GM06990 (cell line): Measurements from ENCODE around the gene ASS1.

ENCODE experiments used
- DNase-seq: peaks from one replicate; pipeline ENCODE4 v3.0.0-alpha.2; 2011; ENCODE audit not compliant: insufficient read length; ENCODE audit errors: extremely low read depth
- H3K27me3 ChIP-seq: replicated peaks from 2 replicates; pipeline ENCODE4 v1.6.0; 2011; ENCODE audit warnings: low read length; ENCODE audit not compliant: control insufficient read depth, insufficient read depth
- H3K36me3 ChIP-seq: 2 replicates; pipeline ENCODE4 v1.5.1; 2011; ENCODE audit warnings: low read length; ENCODE audit not compliant: control insufficient read depth, insufficient read depth
- H3K4me3 ChIP-seq: replicated peaks from 2 replicates; pipeline ENCODE4 v1.5.1; 2011; ENCODE audit warnings: low read depth, mild to moderate bottlenecking, control low read depth, low read length
- TF ChIP-seq, protein P1 (sequence below): IDR thresholded peaks from 2 replicates; pipeline ENCODE4 v1.5.1; 2011; ENCODE audit warnings: low read length, control low read depth, mild to moderate bottlenecking, inconsistent platforms; ENCODE audit not compliant: insufficient read depth, poor library complexity, severe bottlenecking

Gene ASS1

GRCh38 chr9:130445268-130445983 lies 665 bp downstream of the ASS1 start:
- H3K4me3 ChIP-seq, result no peak overlapping the region; the same call in 1 of the 2 replicates
- DNase-seq, result no peak
- H3K27me3 ChIP-seq, result peaks cover 2% of the 10 kb centered on the region; the same call in 1 of the 2 replicates
- TF ChIP-seq, protein P1, sequence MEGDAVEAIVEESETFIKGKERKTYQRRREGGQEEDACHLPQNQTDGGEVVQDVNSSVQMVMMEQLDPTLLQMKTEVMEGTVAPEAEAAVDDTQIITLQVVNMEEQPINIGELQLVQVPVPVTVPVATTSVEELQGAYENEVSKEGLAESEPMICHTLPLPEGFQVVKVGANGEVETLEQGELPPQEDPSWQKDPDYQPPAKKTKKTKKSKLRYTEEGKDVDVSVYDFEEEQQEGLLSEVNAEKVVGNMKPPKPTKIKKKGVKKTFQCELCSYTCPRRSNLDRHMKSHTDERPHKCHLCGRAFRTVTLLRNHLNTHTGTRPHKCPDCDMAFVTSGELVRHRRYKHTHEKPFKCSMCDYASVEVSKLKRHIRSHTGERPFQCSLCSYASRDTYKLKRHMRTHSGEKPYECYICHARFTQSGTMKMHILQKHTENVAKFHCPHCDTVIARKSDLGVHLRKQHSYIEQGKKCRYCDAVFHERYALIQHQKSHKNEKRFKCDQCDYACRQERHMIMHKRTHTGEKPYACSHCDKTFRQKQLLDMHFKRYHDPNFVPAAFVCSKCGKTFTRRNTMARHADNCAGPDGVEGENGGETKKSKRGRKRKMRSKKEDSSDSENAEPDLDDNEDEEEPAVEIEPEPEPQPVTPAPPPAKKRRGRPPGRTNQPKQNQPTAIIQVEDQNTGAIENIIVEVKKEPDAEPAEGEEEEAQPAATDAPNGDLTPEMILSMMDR, result no peak
- H3K36me3 ChIP-seq, result no peaks in the 10 kb centered on the region

DNA sequence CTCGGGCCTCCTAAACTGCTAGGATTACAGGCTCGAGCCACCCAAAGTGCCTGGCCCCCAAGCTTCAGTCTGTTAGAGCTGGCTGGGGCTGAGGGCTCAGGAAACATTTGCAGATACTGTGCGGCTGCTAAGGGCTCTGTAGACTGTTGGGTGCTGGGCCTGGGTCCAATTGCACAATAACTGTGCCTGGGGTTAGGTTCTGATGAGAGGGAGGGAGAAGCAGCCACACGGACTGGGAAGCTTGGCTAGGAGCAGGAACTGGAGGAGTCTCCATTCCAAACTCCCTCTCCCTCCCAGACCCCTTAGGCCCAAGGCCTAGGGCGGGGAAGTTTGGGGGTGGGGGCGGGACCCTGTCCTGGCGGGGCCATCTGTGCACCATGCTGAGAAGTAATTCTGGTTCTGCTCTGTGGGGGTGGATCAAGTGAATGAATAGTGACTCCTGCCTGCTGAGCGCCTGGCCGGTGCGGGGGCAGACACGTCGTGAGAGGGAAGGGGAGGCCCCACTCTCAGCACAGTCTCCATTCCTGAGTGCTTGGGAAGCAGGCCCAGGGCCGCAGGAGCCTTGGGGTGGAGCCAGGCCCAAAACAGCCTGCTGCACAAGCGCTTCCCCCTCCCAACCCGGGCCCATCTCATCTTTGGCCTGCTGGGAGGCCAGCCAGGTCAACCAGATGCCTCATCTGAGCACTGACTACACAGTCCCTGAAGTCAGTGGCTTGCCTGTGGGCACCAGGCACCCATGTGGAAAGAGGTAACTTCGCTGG lies 1.5 kb downstream of the ASS1 start:
- no peaks in the 10 kb centered on the region for H3K36me3 ChIP-seq
- peaks cover 2% of the 10 kb centered on the region; the same call in 1 of the 2 replicates for H3K27me3 ChIP-seq
- DNase-seq, result no peak
- no peak overlapping the region for H3K4me3 ChIP-seq
- TF ChIP-seq, protein P1, result no peak

DNA sequence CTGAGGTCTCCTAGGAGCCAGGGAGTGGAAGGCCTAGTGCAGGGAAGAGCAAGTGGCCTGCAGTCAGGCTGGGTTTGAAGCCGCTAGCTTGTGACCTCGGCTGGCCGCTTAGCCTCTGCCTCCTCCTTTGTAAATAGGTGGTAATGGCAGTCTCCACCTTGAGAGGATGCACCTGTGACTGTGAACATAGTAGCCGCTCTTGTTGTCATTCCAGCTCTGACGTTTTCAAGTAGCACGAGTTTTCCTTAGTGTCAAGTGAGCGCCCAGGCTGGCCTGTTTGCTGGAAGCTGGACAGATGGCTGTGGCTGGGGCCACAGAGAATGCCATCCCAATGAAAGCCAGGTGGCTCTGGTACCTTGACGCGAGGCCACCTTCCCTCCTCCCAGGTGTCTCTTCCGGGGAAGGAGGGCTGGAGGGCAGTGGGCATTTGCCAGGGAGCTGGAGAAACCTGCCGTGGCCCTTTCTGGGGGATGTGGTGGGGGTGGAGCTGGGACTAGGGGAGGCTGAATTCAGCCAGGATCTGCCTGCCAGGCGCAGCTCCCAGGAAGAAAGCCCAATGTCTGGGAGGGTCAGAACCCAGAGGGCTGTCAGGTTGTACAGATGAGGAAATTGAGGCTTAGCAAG lies 2.5 kb downstream of the ASS1 start:
- Histone ChIP-seq H3K27me3 (peaks cover 2% of the 10 kb centered on the region; the same call in 1 of the 2 replicates), H3K4me3 (no peak overlapping the region), H3K36me3 (no peaks in the 10 kb centered on the region)
- TF ChIP-seq, protein P1, result no peak
- DNase-seq, result no peak

DNA sequence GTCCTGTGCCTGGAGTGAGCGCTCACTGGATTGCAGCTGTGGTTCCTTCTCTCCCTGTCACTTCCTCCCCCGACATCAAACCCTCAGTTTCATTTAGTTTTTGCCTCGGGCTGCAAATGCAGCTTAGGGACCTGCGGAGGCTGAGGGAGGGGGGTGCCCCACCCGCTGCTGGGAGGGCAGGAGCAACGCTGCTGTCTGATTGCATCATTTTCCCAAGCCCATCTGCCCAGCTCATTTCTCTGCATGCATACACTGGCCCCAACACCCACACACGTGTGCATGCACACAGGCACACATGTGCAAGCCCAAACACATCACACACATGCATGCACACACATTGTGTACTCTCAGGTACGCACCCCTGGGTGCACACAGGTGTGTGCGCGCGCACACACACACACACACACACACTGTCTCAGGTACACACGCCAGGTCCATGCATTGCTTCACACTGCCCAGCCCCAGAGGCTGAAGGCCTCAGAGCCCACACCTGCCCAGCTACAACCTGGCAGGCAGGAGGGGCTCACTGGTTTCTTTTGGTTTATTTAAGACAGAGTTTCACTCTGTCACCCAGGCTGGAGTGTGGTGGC lies 3.4 kb downstream of the ASS1 start:
- TF ChIP-seq, protein P1, result no peak
- Histone ChIP-seq H3K4me3 (no peak overlapping the region), H3K27me3 (peaks cover 2% of the 10 kb centered on the region; the same call in 1 of the 2 replicates), H3K36me3 (no peaks in the 10 kb centered on the region)
- DNase-seq, result no peak

DNA sequence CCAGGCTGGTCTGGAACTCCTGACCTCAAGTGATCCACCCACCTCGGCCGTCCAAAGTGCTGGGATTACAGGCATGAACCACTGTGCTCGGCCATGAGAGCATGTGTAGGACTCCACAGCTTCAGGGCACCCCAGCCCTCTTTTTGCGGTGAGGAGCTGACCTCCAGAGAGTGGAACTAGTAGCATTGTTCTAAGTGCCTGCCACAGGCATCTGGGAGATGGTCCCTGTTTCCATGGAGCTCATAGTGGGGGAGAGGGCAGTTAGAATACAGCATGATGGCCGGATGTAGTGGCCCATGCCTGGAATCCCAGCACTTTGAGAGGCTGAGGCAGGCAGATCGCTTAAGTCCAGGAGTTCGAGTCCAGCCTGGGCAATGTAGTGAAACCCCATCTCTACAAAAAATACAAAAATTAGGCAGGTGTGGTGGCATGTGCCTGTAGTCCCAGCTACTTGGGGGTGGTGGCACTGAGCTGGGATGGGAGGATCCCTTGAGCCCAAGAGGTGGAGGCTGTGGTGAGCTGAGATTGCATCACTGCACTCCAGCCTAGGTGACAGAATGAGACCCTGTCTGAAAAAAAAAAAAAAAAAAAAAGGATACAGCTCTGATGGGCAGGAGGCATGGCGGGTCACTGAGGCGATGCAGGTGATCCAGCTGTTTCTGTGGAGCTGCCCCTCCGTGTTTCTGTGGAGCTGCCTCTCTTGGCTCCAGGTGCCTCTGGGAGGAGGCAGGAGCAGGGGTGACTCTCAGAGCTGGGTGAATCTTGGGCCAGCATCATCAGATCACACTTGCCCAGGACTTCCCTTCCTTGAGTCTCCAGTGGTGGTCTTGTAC lies 4.2 kb downstream of the ASS1 start:
- TF ChIP-seq, protein P1, result no peak
- Histone ChIP-seq H3K36me3 (no peaks in the 10 kb centered on the region), H3K4me3 (no peak overlapping the region), H3K27me3 (peaks cover under 1% of the 10 kb centered on the region; the same call in 1 of the 2 replicates)
- no peak for DNase-seq
